ENCODE measurements around the gene PTPN20.

Gene PTPN20

GRCh38 chr10:47048526-47048905 is 137.3 kb downstream of the PTPN20 start:
- DNase-seq (ENCODE audit: low spot score): no peak

DNA sequence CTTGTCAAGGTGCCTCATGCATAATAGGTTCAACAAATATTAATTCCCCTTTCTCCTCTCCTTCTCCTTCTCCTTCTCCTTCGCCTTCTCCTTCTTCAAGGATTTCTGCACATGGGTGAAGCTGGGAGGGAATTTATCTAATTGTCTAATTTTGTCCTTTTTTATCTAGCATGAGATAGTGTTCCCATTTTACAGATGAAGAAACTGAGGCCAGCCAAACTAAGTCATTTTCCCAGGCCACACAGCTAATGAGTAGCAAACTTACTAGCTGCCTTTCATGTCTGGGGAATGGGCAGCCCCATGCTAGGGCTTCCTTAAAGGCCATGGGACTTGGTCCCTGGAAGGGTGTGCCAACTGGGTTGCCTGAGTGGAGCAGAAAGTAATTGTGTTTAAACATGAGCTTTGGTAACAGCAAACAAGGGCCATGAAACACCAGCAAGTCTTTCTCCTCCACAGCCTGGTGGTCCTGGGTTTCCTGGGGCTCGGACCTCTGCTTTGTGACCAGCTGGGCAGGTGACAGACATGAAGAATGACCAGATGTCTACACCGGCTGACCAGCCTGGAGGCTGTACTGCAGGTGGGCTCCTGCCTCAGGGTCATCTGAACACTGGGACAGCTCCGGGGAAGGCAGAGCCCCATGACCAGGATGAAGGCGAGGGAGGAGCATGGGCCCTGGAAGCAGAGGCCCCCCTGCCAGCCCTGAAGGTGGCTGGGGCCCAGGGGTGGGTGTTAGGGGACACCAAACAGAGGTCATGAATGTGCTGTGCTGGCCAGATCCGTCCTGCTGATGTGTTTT is 138.0 kb downstream of the PTPN20 start:
- no peak for DNase-seq (ENCODE audit: low spot score)

DNA sequence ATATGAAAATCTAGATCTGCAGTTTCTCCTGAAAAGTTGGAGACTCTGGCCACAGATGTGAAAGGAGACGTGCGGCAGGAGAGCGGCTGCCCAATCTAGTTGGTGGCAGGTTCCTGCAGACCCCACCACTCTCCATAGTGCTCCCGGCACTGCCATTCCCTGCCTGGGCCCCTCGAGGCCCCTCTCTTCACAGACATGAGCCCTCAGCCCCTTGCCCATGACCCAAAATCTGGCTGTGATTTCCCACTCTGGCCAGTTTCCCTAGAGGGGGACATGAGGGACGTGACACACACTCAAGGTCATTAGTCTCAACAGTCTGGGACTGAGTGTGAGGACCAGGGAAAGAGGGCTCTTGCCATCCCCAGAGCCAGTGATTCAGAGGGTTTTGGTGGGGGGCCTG is 138.7 kb downstream of the PTPN20 start:
- no peak for DNase-seq (ENCODE audit: low spot score)

DNA sequence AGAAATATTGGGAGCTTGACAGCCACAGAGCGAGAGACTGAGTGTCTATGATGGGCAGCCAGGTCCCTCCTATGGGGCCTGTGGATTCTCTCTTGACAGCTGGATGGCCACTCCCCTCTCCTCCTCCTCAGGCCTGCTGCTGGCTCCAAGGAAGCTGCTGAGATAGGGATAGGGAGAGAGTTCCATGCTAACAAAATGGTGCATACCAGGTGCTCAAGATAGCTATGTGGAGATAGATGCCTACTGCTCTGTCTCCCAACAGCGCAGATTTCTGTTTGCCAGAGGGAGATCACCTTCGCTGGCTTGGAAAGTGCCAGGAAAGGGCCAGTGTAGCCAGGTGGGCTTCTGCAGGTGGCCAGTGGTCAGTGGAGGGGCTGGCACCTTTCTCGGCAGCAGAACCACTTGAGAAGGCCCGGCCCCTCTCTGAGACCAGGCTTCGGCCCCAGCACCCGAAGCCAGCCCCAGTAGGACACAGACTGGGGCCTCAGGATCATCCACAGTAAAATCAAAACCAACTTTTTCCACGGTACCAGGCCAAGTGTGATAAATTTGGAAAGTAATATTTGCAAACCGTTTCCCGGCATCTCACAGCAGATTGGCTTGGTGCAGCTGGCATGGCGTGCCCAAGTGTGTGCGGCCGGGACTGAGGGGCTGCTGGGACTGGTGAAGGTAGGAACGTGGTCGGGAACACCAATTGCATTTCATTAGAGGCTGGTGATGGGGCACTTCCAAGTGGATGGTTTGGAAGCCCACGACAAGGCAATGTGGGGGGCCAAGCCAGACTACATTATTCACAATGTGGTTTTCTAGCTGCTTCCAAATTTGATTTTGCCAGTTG is 139.6 kb downstream of the PTPN20 start:
- no peak for DNase-seq (ENCODE audit: low spot score)

DNA sequence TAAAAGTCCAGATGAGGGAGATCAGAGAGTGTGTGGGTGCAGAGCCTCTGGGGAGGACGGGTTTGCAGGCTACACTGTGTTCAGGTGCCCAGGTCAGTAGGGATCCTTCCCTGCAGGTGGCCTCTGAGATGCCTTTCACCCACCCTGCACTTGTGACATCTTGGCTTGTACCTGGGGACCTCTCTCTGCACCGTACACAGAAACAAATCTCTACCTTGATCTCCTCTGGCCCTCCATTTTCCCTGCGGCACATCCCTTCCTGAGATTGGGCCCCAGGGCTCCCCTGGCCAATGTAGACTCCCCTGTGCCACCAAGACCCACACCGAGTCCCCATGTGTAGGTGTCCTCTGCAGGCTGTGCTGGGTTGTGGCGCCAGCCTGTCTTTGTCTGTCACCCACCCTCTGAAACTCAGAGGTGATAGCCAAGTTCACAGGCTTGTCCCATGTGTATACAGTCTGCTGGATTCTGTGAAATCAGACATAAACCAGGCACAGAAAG is 140.6 kb downstream of the PTPN20 start:
- DNase-seq (ENCODE audit: low spot score): no peak

Measured in LoVo (cell line).